SKM-1 (cell line): Measurements from ENCODE around the gene CLCF1.

Source experiments
- DNase-seq: peaks from one replicate; lab custom pipeline; 2025; ENCODE audit not compliant: unreplicated experiment; lab: John Stamatoyannopoulos, UW

Gene CLCF1

GRCh38 chr11:67396587-67397389, 23.4 kb upstream of the CLCF1 start:
- DNase-seq, result no peak

GRCh38 chr11:67396259-67396581, 22.8 kb upstream of the CLCF1 start:
- no peak for DNase-seq

- DNase-seq, result no peak
These were observed 22.3 kb upstream of the CLCF1 start for GRCh38 chr11:67395555-67396258.

- DNase-seq, result no peak
These were observed 20.6 kb upstream of the CLCF1 start for GRCh38 chr11:67393990-67394389.

- no peak for DNase-seq
These were observed 20.0 kb upstream of the CLCF1 start for GRCh38 chr11:67393437-67393836.

GRCh38 chr11:67392183-67392715, 18.9 kb upstream of the CLCF1 start:
- DNase-seq, result no peak

GRCh38 chr11:67391304-67392182, 18.1 kb upstream of the CLCF1 start, which contains the start of gene RAD9A:
Gene RAD9A (plus strand): TSS chr11:67391986. CDS start chr11:67392045, 59 bp downstream.
- DNase-seq, result peak; percentile 91

- no peak for DNase-seq
These were observed 17.5 kb upstream of the CLCF1 start for GRCh38 chr11:67390947-67391303.

GRCh38 chr11:67389477-67389876, 16.1 kb upstream of the CLCF1 start:
- peak; percentile 35 for DNase-seq

- no peak for DNase-seq
These were observed 14.1 kb upstream of the CLCF1 start for GRCh38 chr11:67387518-67387917.

GRCh38 chr11:67387069-67387468, 13.7 kb upstream of the CLCF1 start:
- no peak for DNase-seq

- no peak for DNase-seq
These were observed 11.5 kb upstream of the CLCF1 start for GRCh38 chr11:67384851-67385366.

GRCh38 chr11:67382276-67383136, 9.1 kb upstream of the CLCF1 start:
- peak; percentile 66 for DNase-seq

GRCh38 chr11:67381244-67381972, 8.0 kb upstream of the CLCF1 start:
- DNase-seq, result peak; percentile 85

GRCh38 chr11:67379061-67380058, 6.0 kb upstream of the CLCF1 start:
- no peak for DNase-seq

- no peak for DNase-seq
These were observed 5.1 kb upstream of the CLCF1 start for GRCh38 chr11:67378544-67378943.

GRCh38 chr11:67376873-67377808, 3.7 kb upstream of the CLCF1 start:
- DNase-seq, result no peak
